ENCODE results near the gene DDX1.

The DDX1 gene

GRCh38 chr2:15547115-15547876 is 44.4 kb upstream of the DDX1 start:
- DNase-seq (ENCODE audit: low read depth in 2 of 2) = no peak
- H3K4me3 ChIP-seq (replicated peaks in 1 of 2; ENCODE audit: low read depth in 2 of 2, low read length in 2 of 2) = no peak overlapping the region
- TF ChIP-seq CTCF (IDR thresholded peaks at IDR 0.05; ENCODE audit: low read depth, low read length) = no peak

GRCh38 chr2:15548974-15549373 is 42.7 kb upstream of the DDX1 start:
- no peak overlapping the region for H3K4me3 ChIP-seq (replicated peaks in 1 of 2; ENCODE audit: low read depth in 2 of 2, low read length in 2 of 2)
- TF ChIP-seq CTCF (IDR thresholded peaks at IDR 0.05; ENCODE audit: low read depth, low read length) = no peak
- no peak for DNase-seq (ENCODE audit: low read depth in 2 of 2)

- no peak for TF ChIP-seq CTCF (IDR thresholded peaks at IDR 0.05; ENCODE audit: low read depth, low read length)
- no peak overlapping the region for H3K4me3 ChIP-seq (replicated peaks in 1 of 2; ENCODE audit: low read depth in 2 of 2, low read length in 2 of 2)
- DNase-seq (ENCODE audit: low read depth in 2 of 2) = no peak
Measured at GRCh38 chr2:15553519-15553918, 38.1 kb upstream of the DDX1 start.

GRCh38 chr2:15553951-15554350 is 37.7 kb upstream of the DDX1 start:
- H3K4me3 ChIP-seq (replicated peaks in 1 of 2; ENCODE audit: low read depth in 2 of 2, low read length in 2 of 2) = no peak overlapping the region
- no peak for TF ChIP-seq CTCF (IDR thresholded peaks at IDR 0.05; ENCODE audit: low read depth, low read length)
- DNase-seq (ENCODE audit: low read depth in 2 of 2) = no peak

- DNase-seq (ENCODE audit: low read depth in 2 of 2) = peak in 1 of 2 donors; percentile 16
- no peak for TF ChIP-seq CTCF (IDR thresholded peaks at IDR 0.05; ENCODE audit: low read depth, low read length)
- no peak overlapping the region for H3K4me3 ChIP-seq (replicated peaks in 1 of 2; ENCODE audit: low read depth in 2 of 2, low read length in 2 of 2)
Measured at GRCh38 chr2:15554525-15555218, 37.0 kb upstream of the DDX1 start.

- no peak for DNase-seq (ENCODE audit: low read depth in 2 of 2)
- no peak for TF ChIP-seq CTCF (IDR thresholded peaks at IDR 0.05; ENCODE audit: low read depth, low read length)
- H3K4me3 ChIP-seq (replicated peaks in 1 of 2; ENCODE audit: low read depth in 2 of 2, low read length in 2 of 2) = no peak overlapping the region
Measured at GRCh38 chr2:15555760-15556193, 35.9 kb upstream of the DDX1 start.
